ENCODE measurements around the gene SSC4D. TPM values are rescaled to one million over a fixed set of nuclear protein-coding genes. Genes with fewer than 3 reads are reported as not detected.
"Not testable (repeated sequence)": the region's sequence is repeated elsewhere in the genome, so short reads cannot be mapped to it uniquely, and the experiment has no call there.

SSC4D gene
- total RNA-seq, 1 donor from 2014 or later, result 0.46 TPM

DNA sequence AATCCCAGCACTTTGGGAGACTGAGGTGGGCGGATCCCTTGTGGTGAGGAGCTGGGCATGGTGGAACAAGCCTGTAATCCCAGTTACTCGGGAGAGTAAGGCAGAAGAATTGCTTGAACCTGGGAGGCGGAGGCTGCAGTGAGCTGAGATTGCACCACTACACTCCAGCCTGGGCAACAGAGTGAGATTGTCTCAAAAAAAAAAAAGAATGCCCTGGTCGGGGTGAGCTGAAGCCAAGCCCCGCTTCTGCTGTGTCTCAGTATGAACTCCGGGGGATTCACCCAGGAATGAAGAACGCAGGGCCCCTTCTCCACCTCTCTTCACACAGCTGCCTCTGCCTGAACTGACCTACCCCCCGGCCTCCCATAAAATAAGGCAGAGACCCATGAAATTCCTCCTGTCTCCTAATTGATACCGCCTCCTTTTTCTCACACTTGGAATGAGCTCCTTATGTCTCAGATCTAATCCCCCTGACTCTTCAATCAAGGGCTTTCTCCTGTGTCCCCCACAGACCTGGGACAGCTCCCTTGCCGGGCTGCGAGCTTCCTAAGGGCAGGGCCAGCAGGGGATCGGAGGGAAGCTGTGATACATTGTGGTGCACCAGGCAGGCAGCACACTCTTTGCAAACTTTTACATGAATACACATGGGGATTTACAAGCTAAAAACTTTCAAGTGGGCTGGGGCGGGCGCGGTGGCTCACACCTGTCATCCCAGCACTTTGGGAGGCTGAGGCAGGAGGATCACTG lies 14.3 kb upstream of the SSC4D start:
- DNase-seq (ENCODE audit: low read depth, low spot score), result no peak

DNA sequence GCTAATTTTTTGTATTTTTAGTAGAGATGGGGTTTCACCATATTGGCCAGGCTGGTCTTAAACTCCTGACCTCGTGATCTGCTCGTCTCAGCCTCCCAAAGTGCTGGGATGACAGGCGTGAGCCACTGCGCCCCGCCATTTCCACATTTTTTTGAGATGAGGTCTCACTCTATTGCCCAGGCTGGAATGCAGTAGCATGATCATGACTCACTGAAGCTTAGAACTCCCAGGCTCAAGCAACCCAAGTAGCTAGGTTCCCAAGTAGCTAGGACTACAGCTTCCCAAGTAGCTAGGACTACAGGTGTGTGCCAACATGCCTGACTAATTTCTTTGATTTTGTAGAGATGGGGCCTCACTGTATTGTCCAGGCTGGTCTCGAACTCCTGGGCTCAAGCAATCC lies 11.6 kb upstream of the SSC4D start:
- peak; percentile 52 for DNase-seq (ENCODE audit: low read depth, low spot score)

DNA sequence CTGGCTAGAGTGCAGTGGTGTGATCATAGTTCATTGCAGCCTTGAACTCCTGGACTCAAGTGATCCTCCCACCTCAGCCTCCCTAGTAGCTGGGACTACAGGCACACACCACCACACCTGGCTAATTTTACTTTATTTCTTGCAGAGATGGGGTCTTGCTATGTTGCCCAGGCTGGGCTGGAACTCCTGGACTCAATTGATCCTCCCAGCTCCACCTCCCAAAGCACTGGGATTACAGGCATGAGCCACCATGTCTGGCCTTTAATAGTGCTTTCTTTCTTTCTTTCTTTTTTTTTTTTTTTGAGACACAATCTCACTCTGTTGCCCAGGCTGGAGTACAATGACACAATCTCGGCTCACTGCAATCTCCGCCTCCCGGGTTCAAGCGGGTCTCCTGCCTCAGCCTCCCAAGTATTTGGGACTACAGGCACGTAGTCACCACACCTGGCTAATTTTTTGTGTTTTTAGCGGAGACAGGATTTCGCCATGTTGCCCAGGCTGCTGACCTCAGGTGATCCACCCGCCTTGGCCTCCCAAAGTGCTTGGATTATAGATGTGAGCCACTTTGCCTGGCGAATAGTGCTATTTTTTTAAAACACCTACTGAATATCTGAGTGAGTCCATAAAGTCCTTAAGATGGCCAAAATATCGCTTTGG lies 8.3 kb upstream of the SSC4D start:
- not testable (repeated sequence) for DNase-seq (ENCODE audit: low read depth, low spot score)

DNA sequence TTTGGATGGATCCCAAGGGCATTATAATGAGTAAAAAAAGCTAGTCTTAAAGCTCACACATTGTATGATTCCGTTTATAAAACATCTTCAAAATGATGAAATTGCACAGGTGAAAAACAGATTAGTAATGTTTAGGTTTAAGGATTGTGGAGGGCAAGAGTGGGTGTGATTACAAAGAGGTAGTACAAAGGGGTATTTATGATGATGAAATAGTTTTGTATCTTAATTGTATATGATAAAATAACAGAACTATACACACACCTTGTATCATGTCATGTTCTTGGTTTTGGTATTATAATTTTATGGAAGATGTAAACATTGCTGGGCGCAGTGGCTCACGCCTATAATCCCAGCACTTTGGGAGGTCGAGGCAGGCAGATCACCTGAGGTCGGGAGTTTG lies 2.8 kb upstream of the SSC4D start:
- DNase-seq (ENCODE audit: low read depth, low spot score), result no peak

DNA sequence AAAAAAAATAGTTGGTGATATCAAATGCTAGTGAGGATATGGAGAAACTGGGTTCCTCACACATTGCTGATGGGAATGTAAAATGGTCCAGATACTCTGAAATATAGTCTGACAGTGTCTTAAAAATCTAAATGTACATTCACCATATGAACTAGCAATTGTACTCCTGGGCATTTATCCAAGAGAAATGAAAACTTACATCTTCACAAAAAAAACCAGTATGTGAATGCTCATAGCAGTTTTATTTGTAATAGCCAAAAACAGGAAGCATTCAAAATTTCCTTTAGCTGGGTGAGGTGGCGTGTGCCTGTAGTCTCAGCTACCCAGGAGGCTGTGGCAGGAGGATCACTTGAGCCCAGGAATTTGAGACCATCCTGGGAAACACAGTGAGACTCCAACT lies 2.1 kb upstream of the SSC4D start:
- DNase-seq (ENCODE audit: low read depth, low spot score), result no peak

DNA sequence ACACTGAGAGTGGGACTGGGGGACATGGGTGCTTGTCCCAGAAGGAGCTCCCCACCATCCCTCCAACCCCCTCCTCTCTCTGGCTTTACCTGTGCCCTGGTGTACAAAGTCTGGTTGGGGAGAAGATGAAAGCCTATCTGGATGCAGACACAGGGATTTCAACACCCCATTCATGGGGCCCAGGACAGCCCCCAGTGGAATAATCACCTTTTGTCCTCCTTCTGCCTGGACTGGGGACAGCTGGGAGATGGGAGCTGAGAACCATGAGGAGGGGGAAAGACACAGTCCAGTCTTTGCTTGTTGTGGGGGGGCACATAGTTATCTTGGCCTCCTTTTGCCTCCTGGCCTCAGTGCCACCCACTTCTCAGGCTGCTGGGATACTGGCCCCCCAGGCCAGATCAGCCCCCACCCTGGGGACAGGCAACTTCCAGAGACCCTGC lies 1.4 kb downstream of the SSC4D start:
- DNase-seq (ENCODE audit: low read depth, low spot score), result no peak

DNA sequence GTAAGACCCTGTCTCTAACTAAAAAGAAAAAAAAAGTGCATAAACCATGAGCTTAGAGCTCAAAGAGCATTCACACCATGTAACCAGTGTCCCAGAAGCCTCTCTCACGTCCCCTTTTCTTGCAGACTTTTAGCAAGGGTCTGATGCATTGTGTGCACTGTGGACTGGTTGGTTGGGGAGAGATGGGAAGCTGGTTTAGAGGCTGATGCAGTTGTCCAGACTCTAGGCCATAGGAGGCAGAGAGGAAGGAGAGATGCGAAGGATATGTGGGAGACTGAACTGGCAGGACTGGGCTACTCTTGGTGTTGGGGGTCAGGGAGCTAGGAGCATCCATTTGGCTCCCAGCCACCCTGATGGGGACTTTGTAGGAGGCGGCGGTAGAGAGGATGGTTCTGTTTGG lies 1.8 kb downstream of the SSC4D start:
- DNase-seq (ENCODE audit: low read depth, low spot score), result no peak

DNA sequence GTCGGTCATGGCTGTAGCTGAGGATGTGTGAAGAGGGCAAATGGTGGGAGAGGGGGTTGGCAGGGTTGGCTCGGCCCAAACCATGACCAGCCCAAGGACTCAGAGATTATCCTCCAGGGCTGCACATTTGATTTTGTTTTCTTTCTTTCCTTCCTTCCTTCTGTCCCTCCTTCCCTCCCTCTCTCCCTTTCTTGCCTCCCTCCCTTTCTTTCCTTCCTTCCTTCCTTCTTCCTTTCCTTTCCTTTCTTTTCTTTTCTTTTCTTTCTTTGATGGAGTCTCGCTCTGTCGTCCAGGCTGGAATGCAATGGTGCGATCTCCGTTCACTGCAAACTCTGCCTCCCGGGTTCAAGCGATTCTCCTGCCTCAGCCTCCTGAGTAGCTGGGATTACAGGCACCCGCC lies 3.8 kb downstream of the SSC4D start:
- DNase-seq (ENCODE audit: low read depth, low spot score), result no peak

DNA sequence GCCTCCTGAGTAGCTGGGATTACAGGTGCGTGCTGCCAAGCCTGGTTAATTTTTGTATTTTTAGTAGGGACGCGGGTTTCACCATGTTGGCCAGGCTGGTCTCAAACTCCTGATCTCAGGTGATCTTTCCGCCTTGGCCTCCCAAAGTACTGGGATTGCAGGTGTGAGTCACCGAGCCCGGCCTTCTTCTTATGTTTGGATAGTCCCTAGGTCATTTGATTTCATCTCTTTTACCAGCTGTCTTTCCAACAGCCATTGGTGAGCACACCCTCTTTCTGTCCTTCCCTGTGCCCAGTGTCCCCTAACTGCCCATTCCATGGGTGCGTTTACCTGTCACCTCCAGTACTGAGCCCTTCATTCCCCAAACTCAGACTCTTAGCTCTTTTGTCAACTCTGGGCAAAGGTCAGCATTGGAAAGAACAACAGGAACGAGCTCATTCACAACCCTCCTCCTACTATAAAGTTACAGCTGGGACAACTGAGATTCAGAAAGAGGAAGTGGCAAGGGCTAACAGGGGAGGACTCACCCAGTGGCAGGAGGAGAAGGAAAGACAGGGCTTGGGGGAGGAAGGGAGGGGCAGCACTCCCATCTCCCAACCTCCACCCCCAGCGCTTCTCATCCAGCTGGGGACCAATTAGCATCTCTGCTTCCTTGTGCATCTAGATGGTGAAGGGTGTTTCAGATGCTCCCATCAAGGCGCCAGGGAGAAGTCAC lies 5.6 kb downstream of the SSC4D start:
- no peak for DNase-seq (ENCODE audit: low read depth, low spot score)

DNA sequence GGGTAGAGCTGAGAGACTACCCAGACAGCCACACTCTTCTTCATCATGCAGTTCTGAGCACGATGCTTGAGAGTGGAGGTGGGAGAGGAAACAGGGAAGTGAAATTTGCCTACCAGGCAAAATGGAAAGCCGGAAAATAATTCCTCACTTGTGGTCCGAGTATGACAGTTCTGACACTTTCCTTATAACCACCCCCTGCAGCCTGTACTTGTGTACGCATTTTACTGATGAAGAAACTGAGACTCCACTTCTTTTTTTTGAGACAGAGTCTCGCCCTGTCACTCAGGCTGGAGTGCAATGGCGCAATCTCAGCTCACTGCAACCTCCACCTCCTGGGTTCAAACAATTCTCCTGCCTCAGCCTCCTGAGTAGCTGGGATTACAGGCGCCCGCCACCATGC lies 6.4 kb downstream of the SSC4D start:
- not testable (repeated sequence) for DNase-seq (ENCODE audit: low read depth, low spot score)

DNA sequence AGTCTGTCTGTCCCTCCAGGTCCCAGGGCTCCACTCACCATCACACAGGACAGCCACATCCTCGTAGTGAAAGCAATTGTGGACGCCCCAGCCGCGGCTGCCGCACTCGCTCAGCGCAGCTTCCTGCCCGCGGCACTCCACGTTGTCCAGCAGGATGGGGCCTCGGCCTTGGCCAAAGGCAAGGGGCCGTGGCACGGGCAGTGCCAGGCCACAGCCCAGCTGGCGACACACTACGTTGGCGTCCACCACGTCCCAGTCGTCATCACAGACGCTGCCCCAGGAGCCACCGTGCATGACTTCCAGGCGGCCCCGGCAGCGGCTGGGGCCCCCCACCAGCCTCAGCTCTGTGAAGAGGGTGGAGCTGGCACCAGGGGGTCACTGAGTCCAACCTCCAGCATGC lies 9.2 kb downstream of the SSC4D start:
- no peak for DNase-seq (ENCODE audit: low read depth, low spot score)

DNA sequence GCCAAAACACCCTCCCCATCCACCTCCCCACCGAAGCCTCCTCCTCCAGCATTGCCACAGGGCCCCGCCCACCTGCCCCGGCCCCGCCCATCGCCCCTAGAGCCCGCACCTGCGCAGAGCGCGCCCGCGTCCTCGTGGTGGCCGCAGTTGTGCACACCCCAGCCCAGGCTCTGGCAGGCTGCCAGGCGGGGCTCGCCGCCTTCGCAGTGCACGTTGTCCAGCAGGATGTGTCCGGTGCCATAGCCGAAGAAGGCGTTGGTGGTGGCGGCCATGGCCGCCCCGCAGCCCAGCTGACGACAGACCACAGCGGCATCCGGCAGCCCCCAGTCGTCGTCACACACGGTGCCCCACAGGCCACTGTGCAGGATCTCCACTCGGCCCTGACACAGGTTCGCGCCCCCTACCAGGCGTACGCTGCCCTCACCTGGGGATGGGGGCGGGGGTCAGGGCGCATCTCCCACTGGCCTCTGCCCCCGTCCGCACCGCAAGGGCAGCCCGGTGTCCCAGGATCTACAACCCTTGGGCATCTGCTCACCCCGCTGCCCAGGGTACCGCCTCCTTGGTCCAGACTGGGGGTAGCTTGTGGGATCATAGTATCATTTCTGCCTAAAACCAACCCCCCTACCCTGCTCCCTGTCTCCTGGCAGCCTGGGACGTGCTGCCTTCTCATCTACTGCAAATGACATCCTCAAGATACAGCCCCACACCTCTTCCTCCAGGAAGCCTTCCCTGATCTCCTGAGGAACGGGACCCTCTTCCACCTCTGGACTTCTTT lies 11.9 kb downstream of the SSC4D start:
- DNase-seq (ENCODE audit: low read depth, low spot score), result no peak

DNA sequence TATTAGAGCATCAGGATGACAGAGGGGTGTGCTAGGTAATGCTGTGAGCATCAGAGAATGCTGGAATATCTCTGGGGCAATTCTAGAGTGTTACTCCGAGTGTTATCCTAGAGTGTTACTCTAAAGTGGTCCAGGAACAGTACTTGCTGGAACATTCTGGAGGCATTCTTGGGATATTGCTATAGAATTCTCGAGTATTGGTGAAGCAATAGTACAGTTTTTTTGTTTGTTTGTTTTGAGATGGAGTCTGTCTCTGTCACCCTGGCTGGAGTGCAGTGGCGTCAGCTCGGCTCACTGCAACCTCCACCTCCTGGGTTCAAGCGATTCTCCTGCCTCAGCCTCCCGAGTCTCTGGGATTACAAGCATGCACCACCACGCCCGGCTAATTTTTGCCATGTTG lies 12.6 kb downstream of the SSC4D start:
- DNase-seq (ENCODE audit: low read depth, low spot score), result no peak

DNA sequence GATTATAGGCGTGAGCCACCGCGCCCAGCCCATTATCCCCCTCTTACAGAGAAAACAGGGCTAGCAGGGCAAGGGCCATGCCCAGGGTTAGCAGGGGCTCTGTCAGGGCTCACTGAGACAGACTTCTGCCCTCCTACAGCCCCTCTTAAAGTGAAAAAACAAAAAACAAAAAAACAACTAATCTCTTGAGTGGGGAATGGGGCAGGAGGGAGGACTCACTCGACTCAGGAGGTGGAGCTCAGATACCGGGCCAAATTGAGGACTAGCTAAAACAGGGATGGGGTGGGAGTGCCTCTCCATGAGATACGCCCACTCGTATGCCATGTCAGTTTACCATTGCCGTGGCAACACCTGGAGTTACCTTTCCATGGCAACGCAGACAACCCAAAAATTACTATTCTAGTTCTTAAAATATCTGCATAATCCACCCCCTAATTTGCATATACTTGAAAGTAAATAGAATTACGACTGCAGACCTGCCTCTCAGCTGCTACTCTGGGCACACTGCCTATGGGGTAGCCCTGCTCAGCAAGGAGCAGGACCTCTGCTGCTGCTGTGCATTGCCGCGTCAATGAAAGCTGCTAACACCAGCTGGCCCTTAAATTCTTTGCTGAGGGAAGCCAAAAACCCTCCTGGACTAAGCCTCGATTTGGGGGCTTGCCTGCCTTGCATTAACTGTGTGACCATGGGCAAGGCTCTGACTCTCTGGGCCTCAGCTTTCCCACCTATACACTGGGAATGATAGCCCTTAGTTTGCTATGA lies 13.4 kb downstream of the SSC4D start:
- DNase-seq (ENCODE audit: low read depth, low spot score), result no peak

DNA sequence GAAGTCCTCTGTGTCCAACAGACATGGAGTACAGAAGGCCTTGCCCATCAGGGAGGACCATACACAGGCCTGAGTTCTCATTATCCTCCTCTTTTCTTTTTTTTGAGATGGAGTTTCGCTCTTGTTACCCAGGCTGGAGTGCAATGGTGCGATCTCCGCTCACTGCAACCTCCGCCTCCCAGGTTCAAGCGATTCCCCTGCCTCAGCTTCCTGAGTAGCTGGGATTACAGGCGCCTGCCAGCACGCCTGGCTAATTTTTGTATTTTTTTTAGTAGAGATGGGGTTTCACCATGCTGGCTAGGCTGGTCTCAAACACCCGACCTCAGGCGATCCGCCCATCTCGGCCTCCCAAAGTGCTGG lies 13.9 kb downstream of the SSC4D start:
- not testable (repeated sequence) for DNase-seq (ENCODE audit: low read depth, low spot score)

DNA sequence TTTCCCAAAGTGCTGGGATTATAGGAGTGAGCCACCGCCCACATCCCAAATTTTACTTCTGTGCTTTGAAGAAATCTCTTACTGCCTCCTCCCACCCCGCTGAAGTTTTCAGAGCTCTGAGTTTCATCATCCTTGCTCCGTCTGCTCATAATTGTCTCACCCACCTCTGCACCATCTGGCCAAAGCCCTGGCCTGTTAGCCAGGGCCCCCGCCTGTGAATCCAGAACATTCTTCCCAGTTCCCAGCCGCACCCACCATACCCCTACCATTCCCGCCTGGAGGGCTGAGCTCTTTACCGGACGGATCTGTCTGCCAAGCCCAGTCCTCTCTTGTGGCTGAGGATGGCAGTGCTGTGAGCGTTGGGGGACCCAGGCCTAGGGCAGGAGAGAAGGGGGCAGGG lies 14.5 kb downstream of the SSC4D start:
- DNase-seq (ENCODE audit: low read depth, low spot score), result no peak

DNA sequence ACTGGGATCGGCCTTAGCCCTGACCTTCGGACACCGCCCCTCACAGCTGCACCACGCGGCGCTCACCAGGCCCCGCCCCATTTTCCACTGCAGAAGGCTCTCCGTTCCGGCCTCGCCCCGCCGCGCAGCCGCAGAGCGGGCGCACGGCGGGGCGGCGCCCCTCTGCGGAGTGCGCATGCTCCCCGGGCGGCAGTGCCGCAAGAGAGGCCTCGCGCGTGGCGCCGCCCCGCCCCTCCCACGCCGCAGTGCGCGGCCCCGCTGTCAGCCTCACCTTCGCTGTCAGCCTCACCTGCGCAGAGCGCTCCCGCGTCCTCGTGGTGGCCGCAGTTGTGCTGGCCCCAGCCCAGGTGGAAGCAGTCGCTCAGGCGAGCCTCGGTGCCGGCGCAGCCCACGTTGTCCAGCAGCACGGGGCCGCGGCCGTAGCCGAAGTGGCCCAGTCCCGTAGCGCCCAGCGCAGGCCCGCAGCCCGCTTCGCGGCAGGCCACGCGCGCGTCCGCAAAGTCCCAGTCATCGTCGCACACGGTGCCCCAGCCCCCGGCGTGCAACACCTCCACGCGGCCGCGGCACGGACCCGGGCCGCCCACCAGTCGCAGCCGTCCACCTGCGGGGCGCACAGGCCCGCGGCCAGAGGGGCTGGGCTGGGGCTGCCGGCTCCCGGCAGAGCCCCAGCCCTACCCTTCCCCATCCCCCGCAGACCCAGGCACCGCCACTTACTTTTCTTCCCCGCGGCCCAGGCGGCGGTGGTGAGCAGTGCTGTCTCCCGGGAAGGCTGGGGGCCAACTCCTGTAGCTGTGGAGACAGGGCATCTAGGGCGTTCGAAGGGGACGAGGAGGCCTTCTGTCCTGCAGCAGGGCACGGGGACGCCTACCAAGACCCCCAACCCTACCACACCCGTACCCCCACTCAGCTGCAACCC lies 16.1 kb downstream of the SSC4D start:
- peak; percentile 43 for DNase-seq (ENCODE audit: low read depth, low spot score)

DNA sequence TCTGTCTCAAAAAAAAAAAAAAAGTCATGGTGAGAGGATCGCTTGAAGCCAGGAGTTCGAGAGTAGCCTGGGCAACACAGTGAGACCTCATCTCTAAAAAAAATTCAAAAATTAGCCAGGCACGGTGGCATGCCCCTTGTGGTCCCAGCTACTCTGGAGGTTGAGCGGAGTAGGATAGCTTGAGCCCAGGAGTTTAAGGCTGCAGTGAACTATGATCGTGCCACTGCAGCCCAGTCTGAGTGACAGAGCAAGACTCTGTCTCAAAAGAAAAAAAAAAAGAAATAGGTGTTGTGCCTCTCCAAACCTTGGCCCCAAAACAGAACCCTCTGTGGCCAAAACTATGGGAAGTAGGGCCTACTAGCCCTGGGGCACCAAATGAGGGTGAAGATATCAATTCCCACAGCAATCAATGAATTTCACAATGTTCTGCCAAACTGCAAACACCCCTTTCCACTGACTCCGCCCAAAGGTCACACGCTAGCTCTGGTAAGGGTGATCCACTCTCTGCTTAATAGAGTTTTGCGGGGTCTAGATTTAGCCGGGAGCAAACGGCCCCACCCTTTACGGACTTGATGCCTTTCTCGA lies 16.9 kb downstream of the SSC4D start:
- DNase-seq (ENCODE audit: low read depth, low spot score), result no peak

DNA sequence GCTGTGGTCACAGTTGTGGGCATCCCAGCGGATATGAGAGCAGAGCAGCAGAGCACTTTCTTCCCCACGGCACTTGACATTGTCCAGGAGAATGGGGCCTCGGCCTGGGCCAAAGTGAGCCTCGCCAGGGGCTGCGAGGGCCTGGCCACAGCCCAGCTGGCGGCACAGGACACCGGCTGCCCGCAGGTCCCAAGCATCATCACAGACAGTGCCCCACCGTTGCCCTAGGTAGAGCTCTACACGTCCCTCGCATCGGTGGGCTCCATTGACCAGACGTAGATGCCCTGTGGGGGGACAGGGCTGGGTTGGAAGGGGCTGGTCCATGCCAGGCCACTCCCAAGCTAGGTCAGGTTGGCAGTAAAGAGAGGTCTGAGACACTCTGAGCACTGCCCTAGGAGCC lies 19.4 kb downstream of the SSC4D start:
- DNase-seq (ENCODE audit: low read depth, low spot score), result no peak

DNA sequence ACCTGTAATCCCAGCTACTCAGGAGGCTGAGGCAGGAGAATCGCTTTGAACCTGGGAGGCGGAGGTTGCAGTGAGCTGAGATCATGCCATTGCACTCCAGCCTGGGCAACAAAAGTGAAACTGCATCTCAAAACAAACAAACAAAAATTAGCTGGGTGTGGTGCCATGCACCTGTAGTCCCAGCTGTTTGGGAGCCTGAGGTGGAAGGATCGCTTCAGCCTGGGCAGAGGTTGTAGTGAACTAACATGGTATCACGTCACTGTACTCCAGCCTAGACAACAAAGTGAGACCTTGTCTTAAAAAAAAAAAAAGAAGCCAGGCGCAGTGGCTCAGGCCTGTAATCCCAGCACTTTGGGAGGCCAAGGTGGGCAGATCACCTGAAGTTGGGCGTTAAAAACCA lies 21.7 kb downstream of the SSC4D start:
- not testable (repeated sequence) for DNase-seq (ENCODE audit: low read depth, low spot score)

Measured in pulmonary artery endothelial cell (primary cell).